H1 (cell line): Measurements from ENCODE around the gene NAV3. TPM values are rescaled to one million over a fixed set of nuclear protein-coding genes. Genes with fewer than 3 reads are reported as not detected.

Source experiments
- JUND ChIP-seq: IDR thresholded peaks from 2 replicates; pipeline ENCODE4 v1.6.1; 2011; ENCODE audit warnings: mild to moderate bottlenecking, improper control_type of control experiment, low read length
- polyA plus RNA-seq, 7 experiments: library from polyadenylated mRNA; depleted of rRNA in 3 of 7; stranded (reverse) in 5 of 7; unstranded in 2 of 7; fragments of >200 nt in 5 of 7; fragments of 200-250 nt in 2 of 7; gene quantifications; 1 replicate in 5 of 7; 2 replicates in 1 of 7; 4 replicates in 1 of 7; pipeline versions ENCODE4 v1.2.1 to v1.2.3, GENCODE V29; 2011 to 2013; ENCODE audit warnings: missing spikeins in 2 of 7, mixed read lengths in 2 of 7
- total RNA-seq: library from RNA; stranded (reverse); fragmentation: NEBNext Ultra II Directional; extraction: Animal tissue kit (Norgen Biotek cat#: 25700); gene quantifications from 2 replicates; pipeline ENCODE4 v1.2.1, GENCODE V29; 2021

Gene NAV3
- total and polyA plus RNA-seq, 2 of the 8 experiments (the other 6 are each of a cell fraction or from before 2014, with no cell fraction given), result 0.47 to 5.0 TPM

GRCh38 chr12:78187741-78188140 is 357.0 kb downstream of the NAV3 start (continued):
- TF ChIP-seq JUND, result no peak
